Astrocyte of the spinal cord (primary cell): ENCODE results near the gene PDF.
A peak's percentile ranks its signal among the peaks of the same experiment; 100 is the strongest.

Experiments used
- DNase-seq: peaks from one replicate; pipeline ENCODE4 v3.0.0; 2011; ENCODE audit warnings: low read depth, low spot score
- H3K4me3 ChIP-seq: 2 replicates; pipeline ENCODE4 v1.5.1; 2011; ENCODE audit warnings: low read depth, mild to moderate bottlenecking, low read length, moderate library complexity
- CTCF ChIP-seq: IDR thresholded peaks from 2 replicates; pipeline ENCODE4 v1.5.1; 2012; ENCODE audit warnings: low read depth, mild to moderate bottlenecking, low read length, inconsistent platforms
- in situ Hi-C: cut with HindIII; loops from 2 replicates; pipeline ENCODE4 v1.10.0; 2017; ENCODE audit warnings: low sequenced_read_pairs

Gene PDF

DNA sequence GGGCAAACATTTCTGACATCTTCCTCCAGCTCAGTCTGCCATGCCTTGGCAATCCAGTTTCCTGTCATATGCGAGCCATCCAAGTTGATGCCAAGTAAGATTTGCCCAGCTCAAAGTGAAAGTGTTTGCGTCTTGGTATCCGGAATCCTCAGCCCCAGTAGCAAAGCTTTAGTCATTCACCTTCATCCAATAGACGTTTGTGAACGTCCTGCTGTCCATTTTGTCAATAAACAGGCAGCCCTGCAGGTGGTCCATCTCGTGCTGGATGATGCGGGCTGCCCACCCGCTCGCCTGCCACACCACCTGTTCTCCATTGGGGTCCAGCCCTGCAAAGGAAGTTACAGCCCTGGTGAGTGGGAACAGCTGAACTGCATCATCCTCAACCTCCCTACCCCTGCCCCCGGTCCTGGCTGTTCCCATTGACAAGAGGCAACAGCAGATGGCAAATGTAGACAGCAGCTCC lies 1.5 kb downstream of the PDF start:
- peak; percentile 70 for DNase-seq
- no peak for TF ChIP-seq CTCF
- in situ Hi-C loops = no loop called here
- peak overlapping the region; percentile 65 for H3K4me3 ChIP-seq

- DNase-seq = no peak
- TF ChIP-seq CTCF = no peak
- in situ Hi-C loops = no loop called here
- no peak overlapping the region for H3K4me3 ChIP-seq
Measured at GRCh38 chr16:69327585-69328310, 2.6 kb downstream of the PDF start.

- H3K4me3 ChIP-seq = no peak overlapping the region
- DNase-seq = no peak
- in situ Hi-C loops = no loop called here
- no peak for TF ChIP-seq CTCF
Measured at GRCh38 chr16:69326172-69326873, 4.1 kb downstream of the PDF start.

DNA sequence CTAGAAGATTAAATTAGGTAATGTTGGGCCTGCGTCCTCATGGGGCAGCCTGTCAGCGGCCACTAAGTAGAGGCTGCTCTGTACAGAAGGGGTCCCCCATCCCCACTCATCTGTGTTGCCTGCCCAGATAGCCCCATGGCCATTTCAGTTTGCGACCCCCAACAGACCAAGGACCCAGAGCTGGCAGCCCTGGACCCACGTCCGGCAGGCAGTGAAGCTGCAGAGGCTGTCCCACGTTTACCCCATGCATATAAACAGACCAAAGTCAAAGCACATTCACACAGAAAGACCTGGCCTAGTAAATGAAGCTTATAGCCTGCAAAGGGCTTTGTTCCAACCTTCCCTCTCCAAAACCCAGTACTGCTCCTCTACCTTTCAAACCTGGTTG lies 4.6 kb downstream of the PDF start:
- DNase-seq = no peak
- TF ChIP-seq CTCF = no peak
- in situ Hi-C loops = no loop called here
- H3K4me3 ChIP-seq = no peak overlapping the region

DNA sequence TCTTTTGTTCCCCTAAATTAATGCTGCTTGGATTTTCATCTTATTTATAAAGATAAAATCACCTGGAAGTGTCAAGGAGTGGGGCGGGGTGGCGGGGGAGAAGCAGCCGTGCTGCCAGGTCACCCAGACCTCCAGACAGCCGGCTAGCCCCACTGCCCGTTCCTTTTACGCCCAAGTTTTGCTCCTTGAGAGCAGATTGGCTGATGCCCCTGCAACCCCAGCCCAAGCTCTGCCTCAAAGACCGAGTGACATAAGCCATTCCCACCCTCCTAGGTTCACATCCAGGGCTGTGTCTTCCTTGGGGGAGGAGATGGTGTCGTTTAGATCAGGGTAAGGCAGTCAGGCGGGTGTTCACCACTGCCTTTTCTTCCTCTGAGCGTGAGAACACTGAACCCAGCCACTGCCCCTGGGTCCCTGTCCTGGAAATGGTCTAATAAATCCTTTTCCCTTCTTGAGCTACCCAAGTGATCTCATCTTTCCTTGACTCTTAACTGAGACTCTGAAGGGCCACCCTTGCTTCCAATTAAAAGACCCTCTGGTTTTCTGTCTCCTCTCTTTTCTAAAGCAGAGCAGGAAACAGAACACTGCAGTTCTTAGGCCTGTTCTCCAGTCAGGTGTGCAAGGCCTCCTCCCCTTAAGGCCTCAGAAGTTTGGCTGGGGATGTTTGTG lies 5.7 kb downstream of the PDF start:
- no peak overlapping the region for H3K4me3 ChIP-seq
- in situ Hi-C loops = no loop called here
- no peak for TF ChIP-seq CTCF
- DNase-seq = no peak

GRCh38 chr16:69324013-69324531 lies 6.3 kb downstream of the PDF start:
- no peak overlapping the region for H3K4me3 ChIP-seq
- DNase-seq = no peak
- in situ Hi-C loops = no loop called here
- TF ChIP-seq CTCF = no peak
